ENCODE measurements around the gene DOCK9.
"Not testable (repeated sequence)": the region's sequence is repeated elsewhere in the genome, so short reads cannot be mapped to it uniquely, and the experiment has no call there.

The DOCK9 gene

GRCh38 chr13:98781045-98781444 lies 196.8 kb downstream of the DOCK9 start:
- in situ Hi-C loops (cut with MboI; ENCODE audit: low sequenced_read_pairs): no loop called here

GRCh38 chr13:98780451-98780850 lies 197.4 kb downstream of the DOCK9 start:
- in situ Hi-C loops (cut with MboI; ENCODE audit: low sequenced_read_pairs): no loop called here

- in situ Hi-C loops (cut with MboI; ENCODE audit: low sequenced_read_pairs): no loop called here
Observed at GRCh38 chr13:98779695-98780094, 198.2 kb downstream of the DOCK9 start.

- in situ Hi-C loops (cut with MboI; ENCODE audit: low sequenced_read_pairs): no loop called here
Observed at GRCh38 chr13:98778749-98779148, 199.1 kb downstream of the DOCK9 start.

GRCh38 chr13:98776644-98777043 lies 201.2 kb downstream of the DOCK9 start:
- in situ Hi-C loops (cut with MboI; ENCODE audit: low sequenced_read_pairs): no loop called here

GRCh38 chr13:98775844-98776598 lies 201.8 kb downstream of the DOCK9 start:
- in situ Hi-C loops (cut with MboI; ENCODE audit: low sequenced_read_pairs): no loop called here

- in situ Hi-C loops (cut with MboI; ENCODE audit: low sequenced_read_pairs): no loop called here
Observed at GRCh38 chr13:98775386-98775785, 202.5 kb downstream of the DOCK9 start.

GRCh38 chr13:98774776-98775175 lies 203.1 kb downstream of the DOCK9 start:
- in situ Hi-C loops (cut with MboI; ENCODE audit: low sequenced_read_pairs): no loop called here

- in situ Hi-C loops (cut with MboI; ENCODE audit: low sequenced_read_pairs): no loop called here
Observed at GRCh38 chr13:98773921-98774320, 203.9 kb downstream of the DOCK9 start.

- in situ Hi-C loops (cut with MboI; ENCODE audit: low sequenced_read_pairs): no loop called here
Observed at GRCh38 chr13:98772794-98773452, 204.9 kb downstream of the DOCK9 start.

GRCh38 chr13:98771838-98772611 lies 205.8 kb downstream of the DOCK9 start:
- in situ Hi-C loops (cut with MboI; ENCODE audit: low sequenced_read_pairs): no loop called here

GRCh38 chr13:98769736-98770135 lies 208.1 kb downstream of the DOCK9 start:
- in situ Hi-C loops (cut with MboI; ENCODE audit: low sequenced_read_pairs): no loop called here

GRCh38 chr13:98768522-98768921 lies 209.3 kb downstream of the DOCK9 start:
- in situ Hi-C loops (cut with MboI; ENCODE audit: low sequenced_read_pairs): no loop called here

GRCh38 chr13:98766697-98767096 lies 211.2 kb downstream of the DOCK9 start:
- in situ Hi-C loops (cut with MboI; ENCODE audit: low sequenced_read_pairs): no loop called here

GRCh38 chr13:98765996-98766519 lies 211.8 kb downstream of the DOCK9 start:
- in situ Hi-C loops (cut with MboI; ENCODE audit: low sequenced_read_pairs): no loop called here

- in situ Hi-C loops (cut with MboI; ENCODE audit: low sequenced_read_pairs): no loop called here
Observed at GRCh38 chr13:98761986-98762616, 215.8 kb downstream of the DOCK9 start.

- in situ Hi-C loops (cut with MboI; ENCODE audit: low sequenced_read_pairs): no loop called here
Observed at GRCh38 chr13:98761126-98761985, 216.5 kb downstream of the DOCK9 start.

GRCh38 chr13:98755729-98756128 lies 222.1 kb downstream of the DOCK9 start:
- in situ Hi-C loops (cut with MboI; ENCODE audit: low sequenced_read_pairs): no loop called here

GRCh38 chr13:98755116-98755515 lies 222.7 kb downstream of the DOCK9 start:
- in situ Hi-C loops (cut with MboI; ENCODE audit: low sequenced_read_pairs): no loop called here

- in situ Hi-C loops (cut with MboI; ENCODE audit: low sequenced_read_pairs): not testable (repeated sequence)
Observed at GRCh38 chr13:98754468-98754867, 223.4 kb downstream of the DOCK9 start.

All from HL-60/S4 (cell line).